PC-3 (cell line): ENCODE data around the gene LGALS4.
"Not testable (repeated sequence)": the region's sequence is repeated elsewhere in the genome, so short reads cannot be mapped to it uniquely, and the experiment has no call there.

Source experiments
- EZH2 ChIP-seq: fragments of 300-600 bp; sonication (generic); IDR thresholded peaks from one replicate; pipeline ENCODE4 v1.6.1; 2017; ENCODE audit warnings: antibody characterized with exemption, mild to moderate bottlenecking, low read length; ENCODE audit not compliant: unreplicated experiment
- TF ChIP-seq, protein P1 (sequence below): fragments of 300-600 bp; sonication (generic); conservative IDR thresholded peaks from 2 replicates; pipeline ENCODE4 v1.5.1; 2017; ENCODE audit warnings: antibody characterized with exemption, low read depth, mild to moderate bottlenecking, low read length

DNA sequence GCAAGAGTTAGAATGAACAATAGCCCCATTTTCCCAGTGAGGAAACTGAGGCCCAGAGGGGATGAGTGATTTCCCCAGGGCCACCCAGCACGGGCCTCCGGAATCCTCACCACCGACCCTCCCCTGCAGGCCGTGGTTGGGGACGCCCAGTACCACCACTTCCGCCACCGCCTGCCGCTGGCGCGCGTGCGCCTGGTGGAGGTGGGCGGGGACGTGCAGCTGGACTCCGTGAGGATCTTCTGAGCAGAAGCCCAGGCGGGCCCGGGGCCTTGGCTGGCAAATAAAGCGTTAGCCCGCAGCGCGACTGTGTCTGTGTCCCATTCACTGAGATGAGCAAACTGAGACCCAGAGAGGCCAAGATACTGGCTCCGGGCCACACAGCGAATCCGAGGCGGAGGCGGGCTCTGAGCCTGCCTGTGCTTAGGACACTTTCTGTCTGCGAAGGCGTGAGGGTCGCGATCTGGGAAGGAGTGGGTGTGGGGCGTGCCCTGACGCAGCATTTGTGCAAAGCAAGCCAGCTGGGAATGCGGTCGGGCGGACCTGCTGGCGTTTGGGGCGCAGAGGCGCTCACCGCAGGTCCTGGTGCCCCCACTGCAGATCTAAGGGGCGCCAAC is 21.2 kb downstream of the LGALS4 start:
- TF ChIP-seq, protein P1, sequence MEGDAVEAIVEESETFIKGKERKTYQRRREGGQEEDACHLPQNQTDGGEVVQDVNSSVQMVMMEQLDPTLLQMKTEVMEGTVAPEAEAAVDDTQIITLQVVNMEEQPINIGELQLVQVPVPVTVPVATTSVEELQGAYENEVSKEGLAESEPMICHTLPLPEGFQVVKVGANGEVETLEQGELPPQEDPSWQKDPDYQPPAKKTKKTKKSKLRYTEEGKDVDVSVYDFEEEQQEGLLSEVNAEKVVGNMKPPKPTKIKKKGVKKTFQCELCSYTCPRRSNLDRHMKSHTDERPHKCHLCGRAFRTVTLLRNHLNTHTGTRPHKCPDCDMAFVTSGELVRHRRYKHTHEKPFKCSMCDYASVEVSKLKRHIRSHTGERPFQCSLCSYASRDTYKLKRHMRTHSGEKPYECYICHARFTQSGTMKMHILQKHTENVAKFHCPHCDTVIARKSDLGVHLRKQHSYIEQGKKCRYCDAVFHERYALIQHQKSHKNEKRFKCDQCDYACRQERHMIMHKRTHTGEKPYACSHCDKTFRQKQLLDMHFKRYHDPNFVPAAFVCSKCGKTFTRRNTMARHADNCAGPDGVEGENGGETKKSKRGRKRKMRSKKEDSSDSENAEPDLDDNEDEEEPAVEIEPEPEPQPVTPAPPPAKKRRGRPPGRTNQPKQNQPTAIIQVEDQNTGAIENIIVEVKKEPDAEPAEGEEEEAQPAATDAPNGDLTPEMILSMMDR, result not testable (repeated sequence)
- not testable (repeated sequence) for TF ChIP-seq EZH2
